ENCODE data around the gene TRNAU1AP.
A peak's percentile ranks its signal among the peaks of the same experiment; 100 is the strongest.

Gene TRNAU1AP

DNA sequence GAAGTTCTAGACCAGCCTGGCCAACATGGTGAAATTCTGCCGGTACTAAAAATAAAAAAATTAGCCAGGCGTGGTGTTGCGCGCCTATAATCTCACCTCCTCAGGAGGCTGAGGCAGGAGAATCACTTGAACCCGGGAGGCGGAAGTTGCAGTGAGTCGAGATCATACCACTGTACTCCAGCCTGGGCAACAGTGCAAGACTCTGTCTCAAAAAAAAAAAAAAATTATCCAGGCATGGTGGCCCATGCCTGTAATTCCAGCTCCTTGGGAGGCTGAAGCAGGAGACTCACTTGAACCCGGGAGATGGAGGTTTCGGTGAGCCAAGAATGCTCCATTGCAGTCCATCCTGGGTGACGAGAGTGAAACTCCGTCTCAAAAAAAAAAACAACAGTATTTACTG, 20.7 kb downstream of the TRNAU1AP start:
- TF ChIP-seq CEBPB (IDR thresholded peaks at IDR 0.05) (no peak), TAF1 (IDR thresholded peaks at IDR 0.05; ENCODE audit: low read depth) (no peak)

DNA sequence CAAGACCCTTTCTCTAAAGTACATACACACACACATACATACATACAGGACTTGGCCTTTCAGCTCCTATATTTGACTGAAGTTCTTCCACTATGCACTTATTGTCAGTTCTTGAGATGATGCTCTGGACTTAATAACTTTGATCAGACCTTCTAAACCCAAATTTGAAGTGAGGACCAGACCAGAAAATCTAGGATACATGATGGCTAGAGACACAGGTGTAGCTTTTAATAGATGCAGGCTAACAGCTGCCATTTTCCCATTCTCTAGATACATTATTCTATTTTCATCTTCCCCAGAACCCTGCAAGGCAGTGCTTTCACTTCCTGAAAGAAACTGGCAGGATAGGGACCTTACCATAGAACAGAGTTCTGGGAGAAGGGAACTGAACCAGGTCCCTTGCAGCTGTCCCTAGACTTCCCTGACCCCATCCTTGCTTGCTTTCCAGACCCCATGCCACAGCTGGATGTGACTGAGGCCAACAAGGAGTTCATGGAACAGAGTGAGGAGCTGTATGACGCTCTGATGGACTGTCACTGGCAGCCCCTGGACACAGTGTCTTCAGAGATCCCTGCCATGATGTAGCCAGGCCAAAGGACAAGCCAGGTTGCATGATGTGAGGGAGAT, 24.3 kb downstream of the TRNAU1AP start:
- no peak for TF ChIP-seq CREB1 (IDR thresholded peaks at IDR 0.05; ENCODE audit: low read depth)
- TF ChIP-seq TEAD4 (IDR thresholded peaks at IDR 0.05), result peak; percentile 24; the same call in 1 of the 2 replicates
- TF ChIP-seq, protein P1, sequence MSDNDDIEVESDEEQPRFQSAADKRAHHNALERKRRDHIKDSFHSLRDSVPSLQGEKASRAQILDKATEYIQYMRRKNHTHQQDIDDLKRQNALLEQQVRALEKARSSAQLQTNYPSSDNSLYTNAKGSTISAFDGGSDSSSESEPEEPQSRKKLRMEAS (IDR thresholded peaks at IDR 0.05), result 0 out of 2 replicates have a peak, but pooled peaks have one; percentile 2
- TF ChIP-seq NFIC (IDR thresholded peaks at IDR 0.05), result no peak

DNA sequence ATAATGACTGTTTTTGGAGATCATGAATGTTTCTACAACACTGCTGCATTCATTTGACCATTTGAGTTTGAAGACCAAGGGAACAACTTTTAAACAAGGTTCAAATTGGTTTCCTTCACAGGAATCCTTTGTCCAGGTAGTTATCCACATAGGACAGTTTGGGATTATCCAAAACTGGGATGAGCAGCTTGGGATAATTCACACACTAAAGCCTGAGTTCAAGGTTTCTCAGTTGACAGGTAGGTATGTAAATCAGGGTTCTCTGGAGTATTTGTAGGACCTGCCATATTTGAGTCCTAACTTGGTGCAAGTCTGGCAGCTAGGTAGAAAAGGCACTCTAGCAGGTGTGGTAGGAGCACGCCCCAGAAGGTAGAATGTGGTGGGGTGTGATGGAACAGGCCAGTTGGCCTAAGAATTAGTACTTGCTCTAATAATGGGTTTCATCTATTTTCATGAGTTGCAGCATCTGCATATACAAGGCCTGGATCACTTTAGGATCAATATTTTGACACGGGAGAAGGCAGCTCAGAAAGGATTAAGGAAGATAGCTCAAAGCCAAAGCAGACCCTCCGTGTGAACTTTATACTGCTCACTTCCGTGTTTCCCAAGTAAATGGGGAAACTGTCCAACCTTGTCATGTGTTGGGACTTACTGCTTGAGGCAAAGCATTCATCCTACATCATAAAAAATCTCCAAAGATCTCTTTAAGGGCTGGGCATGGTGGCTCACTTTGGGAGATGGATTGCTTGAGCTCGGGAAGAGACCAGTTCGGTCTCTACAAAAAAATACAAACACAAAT, 25.1 kb downstream of the TRNAU1AP start:
- TF ChIP-seq EP300 (IDR thresholded peaks at IDR 0.05; ENCODE audit: borderline replicate concordance), result no peak
- TF ChIP-seq, protein P1 (IDR thresholded peaks at IDR 0.05), result peak; percentile 11; the same call in 1 of the 2 replicates
- 0 out of 2 replicates have a peak, but pooled peaks have one; percentile 4 for TF ChIP-seq NFIC (IDR thresholded peaks at IDR 0.05)

DNA sequence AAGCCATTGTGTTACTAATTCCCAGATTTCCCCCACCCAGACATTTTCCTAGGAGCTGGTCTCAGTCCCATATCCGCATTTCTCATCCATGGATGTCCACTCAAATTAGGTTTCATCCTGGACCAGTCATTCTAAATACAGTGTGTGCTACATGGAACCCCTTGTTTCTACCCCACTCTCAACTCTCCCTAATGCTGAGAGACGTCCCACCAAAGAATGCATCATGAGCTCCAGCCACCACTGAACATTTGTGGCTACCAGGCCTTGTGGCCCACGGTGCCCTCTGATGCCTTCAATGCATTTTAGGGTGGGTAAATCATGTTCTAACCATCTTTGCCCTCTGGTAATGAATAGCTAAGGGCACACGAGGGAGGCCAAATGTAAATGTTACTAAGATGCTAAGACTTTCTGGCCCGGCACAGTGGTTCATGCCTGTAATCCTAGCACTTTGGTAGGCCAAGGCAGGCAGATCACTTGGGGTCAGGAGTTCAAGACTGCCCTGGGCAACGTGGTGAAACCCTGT, 25.9 kb downstream of the TRNAU1AP start:
- TF ChIP-seq, protein P1 (IDR thresholded peaks at IDR 0.05), result no peak
- no peak for TF ChIP-seq TAF1 (IDR thresholded peaks at IDR 0.05; ENCODE audit: low read depth)
- no peak for TF ChIP-seq EP300 (IDR thresholded peaks at IDR 0.05; ENCODE audit: borderline replicate concordance)
- no peak for TF ChIP-seq CEBPB (IDR thresholded peaks at IDR 0.05)
- no peak for TF ChIP-seq YY1 (IDR thresholded peaks at IDR 0.05; ENCODE audit: low read depth)
- no peak for TF ChIP-seq TCF12 (IDR thresholded peaks at IDR 0.05; ENCODE audit: low read depth)
- no peak for TF ChIP-seq EGR1 (IDR thresholded peaks at IDR 0.05)
- TF ChIP-seq TEAD4 (IDR thresholded peaks at IDR 0.05), result no peak
- TF ChIP-seq, protein P2, sequence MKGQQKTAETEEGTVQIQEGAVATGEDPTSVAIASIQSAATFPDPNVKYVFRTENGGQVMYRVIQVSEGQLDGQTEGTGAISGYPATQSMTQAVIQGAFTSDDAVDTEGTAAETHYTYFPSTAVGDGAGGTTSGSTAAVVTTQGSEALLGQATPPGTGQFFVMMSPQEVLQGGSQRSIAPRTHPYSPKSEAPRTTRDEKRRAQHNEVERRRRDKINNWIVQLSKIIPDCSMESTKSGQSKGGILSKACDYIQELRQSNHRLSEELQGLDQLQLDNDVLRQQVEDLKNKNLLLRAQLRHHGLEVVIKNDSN (IDR thresholded peaks at IDR 0.05), result no peak
- TF ChIP-seq ZBTB7A (IDR thresholded peaks at IDR 0.05; ENCODE audit: low read depth), result no peak
- no peak for TF ChIP-seq CREB1 (IDR thresholded peaks at IDR 0.05; ENCODE audit: low read depth)
- no peak for TF ChIP-seq FOXM1 (IDR thresholded peaks at IDR 0.05; ENCODE audit: borderline replicate concordance, low read depth)
- no peak for TF ChIP-seq RAD21 (IDR thresholded peaks at IDR 0.05; ENCODE audit: low read depth)
- no peak for TF ChIP-seq NFIC (IDR thresholded peaks at IDR 0.05)
- TF ChIP-seq, protein P3, sequence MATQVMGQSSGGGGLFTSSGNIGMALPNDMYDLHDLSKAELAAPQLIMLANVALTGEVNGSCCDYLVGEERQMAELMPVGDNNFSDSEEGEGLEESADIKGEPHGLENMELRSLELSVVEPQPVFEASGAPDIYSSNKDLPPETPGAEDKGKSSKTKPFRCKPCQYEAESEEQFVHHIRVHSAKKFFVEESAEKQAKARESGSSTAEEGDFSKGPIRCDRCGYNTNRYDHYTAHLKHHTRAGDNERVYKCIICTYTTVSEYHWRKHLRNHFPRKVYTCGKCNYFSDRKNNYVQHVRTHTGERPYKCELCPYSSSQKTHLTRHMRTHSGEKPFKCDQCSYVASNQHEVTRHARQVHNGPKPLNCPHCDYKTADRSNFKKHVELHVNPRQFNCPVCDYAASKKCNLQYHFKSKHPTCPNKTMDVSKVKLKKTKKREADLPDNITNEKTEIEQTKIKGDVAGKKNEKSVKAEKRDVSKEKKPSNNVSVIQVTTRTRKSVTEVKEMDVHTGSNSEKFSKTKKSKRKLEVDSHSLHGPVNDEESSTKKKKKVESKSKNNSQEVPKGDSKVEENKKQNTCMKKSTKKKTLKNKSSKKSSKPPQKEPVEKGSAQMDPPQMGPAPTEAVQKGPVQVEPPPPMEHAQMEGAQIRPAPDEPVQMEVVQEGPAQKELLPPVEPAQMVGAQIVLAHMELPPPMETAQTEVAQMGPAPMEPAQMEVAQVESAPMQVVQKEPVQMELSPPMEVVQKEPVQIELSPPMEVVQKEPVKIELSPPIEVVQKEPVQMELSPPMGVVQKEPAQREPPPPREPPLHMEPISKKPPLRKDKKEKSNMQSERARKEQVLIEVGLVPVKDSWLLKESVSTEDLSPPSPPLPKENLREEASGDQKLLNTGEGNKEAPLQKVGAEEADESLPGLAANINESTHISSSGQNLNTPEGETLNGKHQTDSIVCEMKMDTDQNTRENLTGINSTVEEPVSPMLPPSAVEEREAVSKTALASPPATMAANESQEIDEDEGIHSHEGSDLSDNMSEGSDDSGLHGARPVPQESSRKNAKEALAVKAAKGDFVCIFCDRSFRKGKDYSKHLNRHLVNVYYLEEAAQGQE (IDR thresholded peaks at IDR 0.05; ENCODE audit: low read depth), result no peak

DNA sequence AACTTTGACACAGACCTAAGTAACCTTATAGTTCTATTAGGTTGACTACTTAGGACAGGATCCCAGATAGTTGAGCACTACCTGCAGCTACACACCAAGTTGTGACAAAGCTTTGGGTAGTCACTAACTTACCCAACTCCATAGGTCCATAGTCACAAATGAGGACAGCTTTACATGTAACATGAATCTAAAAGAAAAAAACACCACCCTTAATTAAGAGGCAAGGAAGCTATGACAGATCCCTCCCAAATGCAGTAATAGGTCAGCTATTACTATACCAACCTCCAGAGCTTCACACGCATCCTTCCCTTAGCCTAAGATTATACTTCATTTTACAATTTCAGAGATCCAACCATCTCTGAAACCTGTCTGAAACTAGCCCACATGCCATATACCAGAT, 26.5 kb downstream of the TRNAU1AP start:
- TF ChIP-seq RAD21 (IDR thresholded peaks at IDR 0.05; ENCODE audit: low read depth), result no peak
- TF ChIP-seq EP300 (IDR thresholded peaks at IDR 0.05; ENCODE audit: borderline replicate concordance), result no peak
- no peak for TF ChIP-seq NFIC (IDR thresholded peaks at IDR 0.05)
- TF ChIP-seq, protein P3 (IDR thresholded peaks at IDR 0.05; ENCODE audit: low read depth), result no peak
- TF ChIP-seq CEBPB (IDR thresholded peaks at IDR 0.05), result no peak
- TF ChIP-seq TCF12 (IDR thresholded peaks at IDR 0.05; ENCODE audit: low read depth), result no peak
- TF ChIP-seq TAF1 (IDR thresholded peaks at IDR 0.05; ENCODE audit: low read depth), result no peak
- TF ChIP-seq YY1 (IDR thresholded peaks at IDR 0.05; ENCODE audit: low read depth), result no peak
- TF ChIP-seq CREB1 (IDR thresholded peaks at IDR 0.05; ENCODE audit: low read depth), result no peak
- TF ChIP-seq, protein P1 (IDR thresholded peaks at IDR 0.05), result no peak
- TF ChIP-seq, protein P2 (IDR thresholded peaks at IDR 0.05), result no peak
